ENCODE data around the gene ZNF530. TPM values are rescaled to one million over a fixed set of nuclear protein-coding genes. Genes with fewer than 3 reads are reported as not detected.

Gene ZNF530
- total RNA-seq: 7.1 and 9.3 TPM in 2 replicates
- 6.4 and 6.5 TPM in 2 replicates for polyA plus RNA-seq

GRCh38 chr19:57599761-57600383, at the start of gene ZNF530:
ZNF530 (plus strand) TSS chr19:57599885; CDS start chr19:57604346, 4,461 bp downstream.
- H3K4me3 ChIP-seq: peak within 1 kb of the TSS; percentile 72
- peaks cover 8% of the 10 kb centered on the region for H3K27me3 ChIP-seq
- H3K36me3 ChIP-seq: no peaks in the 10 kb centered on the region
- no peak for TF ChIP-seq CTCF (IDR thresholded peaks at IDR 0.05; ENCODE audit: low read depth, low read length)
- peaks cover 7% of the 10 kb centered on the region for H3K4me1 ChIP-seq (ENCODE audit: low read depth)
- DNase-seq (ENCODE audit: low read depth in 1 of 2, low spot score in 1 of 2): peak; percentile 94 to 96
- no peak within 1 kb of the TSS for H3K27ac ChIP-seq
- no peaks in the 10 kb centered on the region for H3K9me3 ChIP-seq (ENCODE audit: low read depth)

- no peak overlapping the region for H3K27ac ChIP-seq
- DNase-seq (ENCODE audit: low read depth in 1 of 2, low spot score in 1 of 2): no peak
- H3K36me3 ChIP-seq: peaks cover 68% of the 10 kb centered on the region
- H3K9me3 ChIP-seq (ENCODE audit: low read depth): no peaks in the 10 kb centered on the region
- peaks cover 5% of the 10 kb centered on the region for H3K4me1 ChIP-seq (ENCODE audit: low read depth)
- H3K27me3 ChIP-seq: no peaks in the 10 kb centered on the region
- TF ChIP-seq CTCF (IDR thresholded peaks at IDR 0.05; ENCODE audit: low read depth, low read length): no peak
- H3K4me3 ChIP-seq: no peak overlapping the region
Observed at GRCh38 chr19:57552432-57552831, 47.3 kb upstream of the ZNF530 start.

GRCh38 chr19:57557659-57558058, 42.0 kb upstream of the ZNF530 start:
- Histone ChIP-seq H3K27me3 (no peaks in the 10 kb centered on the region), H3K4me3 (peak overlapping the region; percentile 84)

GRCh38 chr19:57558525-57558924, 41.2 kb upstream of the ZNF530 start:
- H3K27me3 ChIP-seq: no peaks in the 10 kb centered on the region
- DNase-seq (ENCODE audit: low read depth in 1 of 2, low spot score in 1 of 2): peak; percentile 23

More at GRCh38 chr19:57557659-57558058, 42.0 kb upstream of the ZNF530 start:
- Histone ChIP-seq H3K36me3 (peaks cover 26% of the 10 kb centered on the region), H3K27ac (peak overlapping the region; percentile 71), H3K4me1 (ENCODE audit: low read depth) (peaks cover 16% of the 10 kb centered on the region), H3K9me3 (ENCODE audit: low read depth) (no peaks in the 10 kb centered on the region)
- TF ChIP-seq CTCF (IDR thresholded peaks at IDR 0.05; ENCODE audit: low read depth, low read length): no peak
- no peak for DNase-seq (ENCODE audit: low read depth in 1 of 2, low spot score in 1 of 2)

GRCh38 chr19:57559008-57559403, 40.7 kb upstream of the ZNF530 start:
- peak overlapping the region; percentile 71 for H3K27ac ChIP-seq
- no peak for TF ChIP-seq CTCF (IDR thresholded peaks at IDR 0.05; ENCODE audit: low read depth, low read length)
- no peaks in the 10 kb centered on the region for H3K9me3 ChIP-seq (ENCODE audit: low read depth)
- H3K27me3 ChIP-seq: no peaks in the 10 kb centered on the region
- peaks cover 16% of the 10 kb centered on the region for H3K4me1 ChIP-seq (ENCODE audit: low read depth)
- H3K4me3 ChIP-seq: peak overlapping the region; percentile 84
- peaks cover 15% of the 10 kb centered on the region for H3K36me3 ChIP-seq
- peak; percentile 35 to 41 for DNase-seq (ENCODE audit: low read depth in 1 of 2, low spot score in 1 of 2)

More at GRCh38 chr19:57558525-57558924, 41.2 kb upstream of the ZNF530 start:
- TF ChIP-seq CTCF (IDR thresholded peaks at IDR 0.05; ENCODE audit: low read depth, low read length): peak; percentile 10
- peak overlapping the region; percentile 84 for H3K4me3 ChIP-seq
- peaks cover 18% of the 10 kb centered on the region for H3K36me3 ChIP-seq
- peak overlapping the region; percentile 71 for H3K27ac ChIP-seq
- H3K9me3 ChIP-seq (ENCODE audit: low read depth): no peaks in the 10 kb centered on the region
- peaks cover 16% of the 10 kb centered on the region for H3K4me1 ChIP-seq (ENCODE audit: low read depth)

Measured in cardiac muscle cell (in vitro differentiated cells and primary cell).